KMS-11 (cell line): ENCODE results near the gene HTR3E.

Experiments used
- H2AFZ ChIP-seq: fragments of 200-600 bp; sonication (generic); 2 replicates; pipeline ENCODE4 v1.6.1; 2016; ENCODE audit warnings: antibody characterized with exemption, mixed run types, low read depth
- H3K27ac ChIP-seq: fragments of 200-600 bp; sonication (generic); 2 replicates; pipeline ENCODE4 v1.6.1; 2016; ENCODE audit warnings: mild to moderate bottlenecking, mixed run types
- H3K27me3 ChIP-seq: fragments of 200-600 bp; sonication (generic); 2 replicates; pipeline ENCODE4 v1.6.1; 2017; ENCODE audit warnings: mild to moderate bottlenecking, low read depth, mixed run types, moderate library complexity; ENCODE audit not compliant: insufficient read depth
- H3K36me3 ChIP-seq: fragments of 200-600 bp; sonication (generic); 2 replicates; pipeline ENCODE4 v1.6.1; 2017; ENCODE audit warnings: mild to moderate bottlenecking, mixed run types; ENCODE audit not compliant: insufficient read depth
- H3K4me1 ChIP-seq: fragments of 200-600 bp; sonication (generic); 2 replicates; pipeline ENCODE4 v1.6.1; 2016; ENCODE audit warnings: mild to moderate bottlenecking, low read depth, mixed run types; ENCODE audit not compliant: poor library complexity, severe bottlenecking
- H3K4me2 ChIP-seq: fragments of 200-600 bp; sonication (generic); 2 replicates; pipeline ENCODE4 v1.7.0; 2016; ENCODE audit warnings: mild to moderate bottlenecking, mixed run types
- H3K4me3 ChIP-seq: fragments of 200-600 bp; sonication (generic); IDR thresholded peaks from 2 replicates; pipeline ENCODE4 v1.6.1; 2017; ENCODE audit warnings: low read depth, low read length, mixed read lengths; ENCODE audit not compliant: insufficient read depth
- H3K79me2 ChIP-seq: fragments of 200-600 bp; sonication (generic); 2 replicates; pipeline ENCODE4 v1.6.1; 2016; ENCODE audit warnings: low read depth, mixed run types; ENCODE audit not compliant: insufficient read depth
- H3K9ac ChIP-seq: fragments of 200-600 bp; sonication (generic); 2 replicates; pipeline ENCODE4 v1.6.1; 2016; ENCODE audit warnings: mild to moderate bottlenecking, mixed run types
- H4K20me1 ChIP-seq: fragments of 200-600 bp; sonication (generic); 2 replicates; pipeline ENCODE4 v1.6.1; 2016; ENCODE audit warnings: mild to moderate bottlenecking, mixed run types; ENCODE audit not compliant: insufficient read depth
- TF ChIP-seq, protein P1 (sequence below): fragments of 200-600 bp; sonication (generic); conservative IDR thresholded peaks from 2 replicates; pipeline ENCODE4 v1.6.1; 2017; ENCODE audit warnings: low read depth, mild to moderate bottlenecking, antibody characterized with exemption, low read length, moderate library complexity, mixed read lengths

The HTR3E gene

GRCh38 chr3:184144505-184144904 lies 47.6 kb downstream of the HTR3E start:
- Histone ChIP-seq H3K4me1 (no peaks in the 10 kb centered on the region), H4K20me1 (no peaks in the 10 kb centered on the region), H3K9ac (no peak overlapping the region), H3K4me3 (no peak overlapping the region), H3K27ac (no peak overlapping the region), H3K4me2 (no peak overlapping the region), H3K79me2 (peaks cover 13% of the 10 kb centered on the region; the same call in 1 of the 2 replicates), H3K36me3 (peaks cover 14% of the 10 kb centered on the region; the same call in 1 of the 2 replicates), H2AFZ (no peak overlapping the region), H3K27me3 (no peaks in the 10 kb centered on the region)
- TF ChIP-seq, protein P1, sequence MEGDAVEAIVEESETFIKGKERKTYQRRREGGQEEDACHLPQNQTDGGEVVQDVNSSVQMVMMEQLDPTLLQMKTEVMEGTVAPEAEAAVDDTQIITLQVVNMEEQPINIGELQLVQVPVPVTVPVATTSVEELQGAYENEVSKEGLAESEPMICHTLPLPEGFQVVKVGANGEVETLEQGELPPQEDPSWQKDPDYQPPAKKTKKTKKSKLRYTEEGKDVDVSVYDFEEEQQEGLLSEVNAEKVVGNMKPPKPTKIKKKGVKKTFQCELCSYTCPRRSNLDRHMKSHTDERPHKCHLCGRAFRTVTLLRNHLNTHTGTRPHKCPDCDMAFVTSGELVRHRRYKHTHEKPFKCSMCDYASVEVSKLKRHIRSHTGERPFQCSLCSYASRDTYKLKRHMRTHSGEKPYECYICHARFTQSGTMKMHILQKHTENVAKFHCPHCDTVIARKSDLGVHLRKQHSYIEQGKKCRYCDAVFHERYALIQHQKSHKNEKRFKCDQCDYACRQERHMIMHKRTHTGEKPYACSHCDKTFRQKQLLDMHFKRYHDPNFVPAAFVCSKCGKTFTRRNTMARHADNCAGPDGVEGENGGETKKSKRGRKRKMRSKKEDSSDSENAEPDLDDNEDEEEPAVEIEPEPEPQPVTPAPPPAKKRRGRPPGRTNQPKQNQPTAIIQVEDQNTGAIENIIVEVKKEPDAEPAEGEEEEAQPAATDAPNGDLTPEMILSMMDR, result no peak

GRCh38 chr3:184145111-184145524 lies 48.3 kb downstream of the HTR3E start:
- Histone ChIP-seq H3K9ac (no peak overlapping the region), H3K4me2 (no peak overlapping the region), H3K27me3 (no peaks in the 10 kb centered on the region), H3K27ac (no peak overlapping the region), H4K20me1 (no peaks in the 10 kb centered on the region), H3K4me3 (no peak overlapping the region), H3K4me1 (no peaks in the 10 kb centered on the region), H2AFZ (no peak overlapping the region), H3K36me3 (peaks cover 14% of the 10 kb centered on the region; the same call in 1 of the 2 replicates), H3K79me2 (peaks cover 9% of the 10 kb centered on the region; the same call in 1 of the 2 replicates)
- TF ChIP-seq, protein P1, result peak; percentile 53; the same call in 1 of the 2 replicates

GRCh38 chr3:184145751-184146270 lies 48.9 kb downstream of the HTR3E start:
- no peak overlapping the region for H2AFZ ChIP-seq
- H3K27ac ChIP-seq, result no peak overlapping the region
- no peaks in the 10 kb centered on the region for H3K4me1 ChIP-seq
- 0 out of 2 replicates have a peak, but pooled peaks cover 7% of the 10 kb centered on the region for H3K79me2 ChIP-seq
- H3K4me2 ChIP-seq, result no peak overlapping the region
- H3K9ac ChIP-seq, result no peak overlapping the region
- H3K4me3 ChIP-seq, result no peak overlapping the region
- H3K36me3 ChIP-seq, result peaks cover 14% of the 10 kb centered on the region; the same call in 1 of the 2 replicates
- TF ChIP-seq, protein P1, result no peak
- H3K27me3 ChIP-seq, result no peaks in the 10 kb centered on the region
- H4K20me1 ChIP-seq, result no peaks in the 10 kb centered on the region

GRCh38 chr3:184148076-184148475 lies 51.2 kb downstream of the HTR3E start:
- Histone ChIP-seq H3K36me3 (peaks cover 14% of the 10 kb centered on the region; the same call in 1 of the 2 replicates), H2AFZ (no peak overlapping the region), H3K4me2 (no peak overlapping the region), H3K9ac (no peak overlapping the region), H3K4me3 (no peak overlapping the region), H3K4me1 (no peaks in the 10 kb centered on the region), H4K20me1 (no peaks in the 10 kb centered on the region), H3K79me2 (no peaks in the 10 kb centered on the region), H3K27me3 (no peaks in the 10 kb centered on the region), H3K27ac (no peak overlapping the region)
- TF ChIP-seq, protein P1, result no peak
